Measurements from ENCODE around the gene E4F1. TPM values are rescaled to one million over a fixed set of nuclear protein-coding genes. Genes with fewer than 3 reads are reported as not detected.
"Not testable (repeated sequence)": the region's sequence is repeated elsewhere in the genome, so short reads cannot be mapped to it uniquely, and the experiment has no call there.

Gene E4F1
- total RNA-seq, 3 donors from 2014 or later: 44.3 to 48.7 (median 45.3) TPM

DNA sequence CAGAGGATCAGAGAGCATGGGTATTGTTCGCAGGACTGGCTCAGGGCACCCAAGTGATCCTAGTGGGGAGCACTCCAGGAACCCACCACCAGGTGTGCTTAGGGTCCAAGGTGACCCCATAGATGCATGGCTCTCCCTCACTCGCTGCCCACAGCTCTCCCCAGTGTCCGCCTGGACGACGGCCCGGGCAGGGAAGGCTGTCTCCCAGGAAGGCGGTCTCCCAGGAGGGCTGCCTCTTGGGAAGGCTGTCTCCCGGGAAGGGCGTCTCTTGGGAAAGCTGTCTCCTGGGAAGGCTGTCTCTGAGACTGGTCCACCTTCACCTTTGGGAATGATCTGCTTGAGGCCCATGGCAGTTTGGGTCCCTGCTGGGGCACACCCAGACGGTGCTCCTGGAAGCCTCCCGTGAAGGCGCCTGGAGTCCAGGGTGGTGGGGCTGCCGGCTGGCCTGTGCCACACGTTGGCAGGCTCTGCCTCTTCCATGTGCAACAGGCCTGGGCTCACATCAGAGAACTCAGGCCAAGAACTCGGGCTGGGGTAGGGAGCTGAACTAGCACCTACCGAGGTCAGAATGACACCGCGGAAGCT, 23.0 kb downstream of the E4F1 start:
- Mint-ChIP-seq H3K9me3 (no peaks in the 10 kb centered on the region), H3K4me3 (no peak overlapping the region), H3K4me1 (ENCODE audit: low read depth) (peaks cover 3% of the 10 kb centered on the region), H3K27me3 (ENCODE audit: low read depth) (no peaks in the 10 kb centered on the region), H3K36me3 (ENCODE audit: insufficient read depth) (peaks cover 5% of the 10 kb centered on the region)
- ATAC-seq (no peak), DNase-seq (no peak)

- ATAC-seq (peak; percentile 38 to 45), DNase-seq (peak; percentile 30)
- no peaks in the 10 kb centered on the region for H3K27me3 Mint-ChIP-seq (ENCODE audit: low read depth)
- H3K4me1 Mint-ChIP-seq (ENCODE audit: low read depth): peaks cover 10% of the 10 kb centered on the region
- peaks cover 15% of the 10 kb centered on the region for H3K36me3 Mint-ChIP-seq (ENCODE audit: insufficient read depth)
- H3K4me3 Mint-ChIP-seq: peak overlapping the region; percentile 85
- no peaks in the 10 kb centered on the region for H3K9me3 Mint-ChIP-seq
Measured at GRCh38 chr16:2250652-2251295, 27.4 kb downstream of the E4F1 start.

DNA sequence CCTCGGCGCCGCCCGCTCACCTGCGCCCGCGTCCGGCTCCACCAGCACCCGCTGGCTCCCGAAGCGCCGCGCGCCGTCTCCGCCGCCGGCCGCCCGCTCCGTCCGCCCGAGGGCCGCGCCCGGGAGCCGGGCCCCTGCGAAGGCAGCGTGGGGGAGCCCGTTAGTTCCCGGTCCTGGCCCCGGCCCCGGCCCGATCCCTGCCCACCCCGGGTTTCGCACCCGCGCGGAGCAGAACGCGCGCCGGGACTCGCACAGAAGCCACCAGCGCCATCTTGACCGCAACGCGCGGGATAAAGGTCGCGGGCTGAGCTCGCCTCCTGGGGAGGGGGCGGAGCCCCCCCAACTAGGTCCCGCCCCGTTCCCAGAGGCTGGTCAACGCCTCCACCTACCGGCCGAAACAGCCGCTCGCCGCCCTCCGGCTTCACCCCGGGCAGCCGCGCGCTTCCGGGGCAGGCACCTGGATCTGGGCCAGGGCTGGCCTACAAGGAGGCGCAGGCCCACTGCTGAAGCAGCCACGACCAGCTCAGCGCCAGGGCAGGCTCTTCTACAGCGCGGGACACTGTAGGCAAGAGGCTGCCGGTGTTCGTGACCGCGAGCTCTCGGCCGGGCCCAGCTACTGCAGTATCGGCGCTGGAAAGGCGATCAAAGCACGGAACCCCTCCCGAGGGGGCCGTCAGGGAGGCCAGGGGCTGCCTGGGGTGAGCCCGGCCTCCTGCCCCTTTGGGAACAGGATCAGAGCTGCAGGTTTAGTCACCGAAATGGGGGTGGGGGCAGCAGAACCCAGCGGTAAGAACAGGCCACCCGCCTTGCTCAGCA, 28.1 kb downstream of the E4F1 start, which contains the start of gene ECI1:
TSS of gene ECI1 (minus strand) at position 292 of the 816 bp plus-strand sequence. CDS start at position 271, 21 bp downstream.
- H3K27me3 Mint-ChIP-seq (ENCODE audit: low read depth): no peaks in the 10 kb centered on the region
- ATAC-seq: peak; percentile 74 to 80
- H3K36me3 Mint-ChIP-seq (ENCODE audit: insufficient read depth): peaks cover 19% of the 10 kb centered on the region
- DNase-seq: peak; percentile 68
- peak within 1 kb of the TSS; percentile 85 for H3K4me3 Mint-ChIP-seq
- H3K9me3 Mint-ChIP-seq: no peaks in the 10 kb centered on the region
- H3K4me1 Mint-ChIP-seq (ENCODE audit: low read depth): peaks cover 10% of the 10 kb centered on the region

DNA sequence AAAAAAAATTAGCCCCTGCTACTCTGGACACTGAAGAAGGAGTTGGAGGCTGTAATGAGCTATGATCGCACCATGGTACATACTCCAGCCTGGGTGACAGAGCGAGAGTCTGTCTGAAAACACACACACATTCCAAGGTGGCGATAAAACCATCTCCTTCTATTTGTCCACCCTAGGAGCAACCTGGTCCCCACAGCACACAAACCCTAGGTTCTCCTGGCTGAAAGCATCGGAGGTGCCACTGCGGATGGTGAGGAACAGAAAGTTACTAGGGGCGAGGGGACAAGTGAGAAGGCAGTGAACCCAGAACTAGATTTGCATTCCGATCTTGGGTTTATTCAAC, 29.4 kb downstream of the E4F1 start:
- DNase-seq: no peak

GRCh38 chr16:2253293-2253692, 29.9 kb downstream of the E4F1 start:
- peaks cover 27% of the 10 kb centered on the region for H3K36me3 Mint-ChIP-seq (ENCODE audit: insufficient read depth)

More for the DNA sequence above, 29.4 kb downstream of the E4F1 start:
- no peak for ATAC-seq
- H3K36me3 Mint-ChIP-seq (ENCODE audit: insufficient read depth): peaks cover 27% of the 10 kb centered on the region
- peaks cover 10% of the 10 kb centered on the region for H3K4me1 Mint-ChIP-seq (ENCODE audit: low read depth)
- no peaks in the 10 kb centered on the region for H3K9me3 Mint-ChIP-seq
- H3K4me3 Mint-ChIP-seq: no peak overlapping the region
- H3K27me3 Mint-ChIP-seq (ENCODE audit: low read depth): no peaks in the 10 kb centered on the region

GRCh38 chr16:2256531-2257140, 33.2 kb downstream of the E4F1 start:
- Mint-ChIP-seq H3K9me3 (no peaks in the 10 kb centered on the region), H3K36me3 (ENCODE audit: insufficient read depth) (peaks cover 35% of the 10 kb centered on the region), H3K4me1 (ENCODE audit: low read depth) (peaks cover 6% of the 10 kb centered on the region), H3K4me3 (no peak overlapping the region), H3K27me3 (ENCODE audit: low read depth) (no peaks in the 10 kb centered on the region)
- DNase-seq: no peak
- no peak for ATAC-seq

More at GRCh38 chr16:2253293-2253692, 29.9 kb downstream of the E4F1 start:
- H3K9me3 Mint-ChIP-seq: no peaks in the 10 kb centered on the region
- DNase-seq: no peak
- ATAC-seq: no peak
- H3K27me3 Mint-ChIP-seq (ENCODE audit: low read depth): no peaks in the 10 kb centered on the region
- H3K4me3 Mint-ChIP-seq: no peak overlapping the region
- H3K4me1 Mint-ChIP-seq (ENCODE audit: low read depth): peaks cover 10% of the 10 kb centered on the region

DNA sequence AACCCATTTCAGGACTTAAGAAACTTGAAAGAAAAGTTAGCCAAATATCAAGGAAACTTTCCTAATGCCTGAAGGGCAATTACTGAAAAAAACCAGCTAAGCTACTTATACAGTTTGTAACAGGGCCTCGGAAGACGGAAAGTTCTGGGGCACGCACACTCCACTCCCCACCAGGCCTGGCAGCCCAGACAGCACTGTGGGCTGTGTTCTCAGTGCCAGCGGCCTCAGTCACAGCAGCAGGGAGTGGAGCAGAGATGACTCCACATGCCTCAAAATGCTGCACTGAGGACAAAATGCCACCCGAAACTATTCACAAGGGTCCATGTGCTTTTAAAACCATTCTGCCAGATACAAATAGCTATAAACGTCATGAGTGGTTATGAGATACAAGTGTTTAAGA, 34.3 kb downstream of the E4F1 start:
- no peak for ATAC-seq
- Mint-ChIP-seq H3K4me1 (ENCODE audit: low read depth) (peaks cover 3% of the 10 kb centered on the region), H3K27me3 (ENCODE audit: low read depth) (no peaks in the 10 kb centered on the region), H3K9me3 (no peaks in the 10 kb centered on the region), H3K4me3 (no peak overlapping the region), H3K36me3 (ENCODE audit: insufficient read depth) (peaks cover 42% of the 10 kb centered on the region)
- no peak for DNase-seq

GRCh38 chr16:2258530-2258929, 35.1 kb downstream of the E4F1 start:
- H3K36me3 Mint-ChIP-seq (ENCODE audit: insufficient read depth): peaks cover 43% of the 10 kb centered on the region
- not testable (repeated sequence) for DNase-seq; H3K27me3 Mint-ChIP-seq (ENCODE audit: low read depth); H3K4me1 Mint-ChIP-seq (ENCODE audit: low read depth); H3K4me3 Mint-ChIP-seq; ATAC-seq; H3K9me3 Mint-ChIP-seq

GRCh38 chr16:2260250-2260649, 36.9 kb downstream of the E4F1 start:
- H3K4me1 Mint-ChIP-seq (ENCODE audit: low read depth): peaks cover 12% of the 10 kb centered on the region
- ATAC-seq (no peak), DNase-seq (no peak)
- peaks cover 41% of the 10 kb centered on the region for H3K36me3 Mint-ChIP-seq (ENCODE audit: insufficient read depth)
- no peaks in the 10 kb centered on the region for H3K9me3 Mint-ChIP-seq
- H3K27me3 Mint-ChIP-seq (ENCODE audit: low read depth): no peaks in the 10 kb centered on the region
- no peak overlapping the region for H3K4me3 Mint-ChIP-seq

- Mint-ChIP-seq H3K4me1 (ENCODE audit: low read depth) (peaks cover 28% of the 10 kb centered on the region), H3K36me3 (ENCODE audit: insufficient read depth) (peaks cover 28% of the 10 kb centered on the region)
- DNase-seq; H3K9me3 Mint-ChIP-seq; H3K27me3 Mint-ChIP-seq (ENCODE audit: low read depth); H3K4me3 Mint-ChIP-seq; ATAC-seq: not testable (repeated sequence)
Measured at GRCh38 chr16:2263026-2263425, 39.6 kb downstream of the E4F1 start.

- DNase-seq; H3K9me3 Mint-ChIP-seq; H3K27me3 Mint-ChIP-seq (ENCODE audit: low read depth); ATAC-seq: not testable (repeated sequence)
- Mint-ChIP-seq H3K36me3 (ENCODE audit: insufficient read depth) (peaks cover 20% of the 10 kb centered on the region), H3K4me1 (ENCODE audit: low read depth) (peaks cover 38% of the 10 kb centered on the region), H3K4me3 (peak overlapping the region; percentile 92)
Measured at GRCh38 chr16:2266887-2267286, 43.5 kb downstream of the E4F1 start.

- H3K9me3 Mint-ChIP-seq; H3K27me3 Mint-ChIP-seq (ENCODE audit: low read depth): not testable (repeated sequence)
- DNase-seq (peak; percentile 17), ATAC-seq (peak; percentile 57 to 61)
- H3K4me1 Mint-ChIP-seq (ENCODE audit: low read depth): peaks cover 38% of the 10 kb centered on the region
- H3K4me3 Mint-ChIP-seq: peak overlapping the region; percentile 92
- peaks cover 14% of the 10 kb centered on the region for H3K36me3 Mint-ChIP-seq (ENCODE audit: insufficient read depth)
Measured at GRCh38 chr16:2267505-2267912, 44.1 kb downstream of the E4F1 start.

GRCh38 chr16:2267913-2268666, 44.7 kb downstream of the E4F1 start, which contains the start of gene RNPS1:
Gene RNPS1 (minus strand): TSS chr16:2268126. CDS start chr16:2264643, 3,483 bp downstream.
- ATAC-seq: peak; percentile 92
- no peaks in the 10 kb centered on the region for H3K9me3 Mint-ChIP-seq
- no peaks in the 10 kb centered on the region for H3K27me3 Mint-ChIP-seq (ENCODE audit: low read depth)
- peaks cover 38% of the 10 kb centered on the region for H3K4me1 Mint-ChIP-seq (ENCODE audit: low read depth)
- peaks cover 9% of the 10 kb centered on the region for H3K36me3 Mint-ChIP-seq (ENCODE audit: insufficient read depth)
- H3K4me3 Mint-ChIP-seq: peak within 1 kb of the TSS; percentile 92
- peak; percentile 96 for DNase-seq
